Kidney glomerular epithelial cell (primary cell): ENCODE results near the gene RBL2.
"Not testable (repeated sequence)": the region's sequence is repeated elsewhere in the genome, so short reads cannot be mapped to it uniquely, and the experiment has no call there.

Experiments
- DNase-seq: peaks from one replicate; lab custom pipeline; 2025; lab: John Stamatoyannopoulos, UW

The RBL2 gene

GRCh38 chr16:53504665-53505064, 70.4 kb downstream of the RBL2 start:
- DNase-seq, result no peak

GRCh38 chr16:53506254-53506653, 72.0 kb downstream of the RBL2 start:
- no peak for DNase-seq

GRCh38 chr16:53507464-53508179, 73.4 kb downstream of the RBL2 start:
- DNase-seq, result no peak

GRCh38 chr16:53509906-53510703, 75.8 kb downstream of the RBL2 start:
- DNase-seq, result peak; percentile 49

- DNase-seq, result no peak
These were observed 76.4 kb downstream of the RBL2 start for GRCh38 chr16:53510704-53511070.

GRCh38 chr16:53511084-53511402, 76.8 kb downstream of the RBL2 start:
- no peak for DNase-seq

GRCh38 chr16:53511403-53512280, 77.4 kb downstream of the RBL2 start:
- no peak for DNase-seq

GRCh38 chr16:53512795-53513194, 78.5 kb downstream of the RBL2 start:
- not testable (repeated sequence) for DNase-seq

- no peak for DNase-seq
These were observed 81.0 kb downstream of the RBL2 start for GRCh38 chr16:53515259-53515658.

- no peak for DNase-seq
These were observed 81.5 kb downstream of the RBL2 start for GRCh38 chr16:53515811-53516210.

GRCh38 chr16:53517851-53518250, 83.6 kb downstream of the RBL2 start:
- DNase-seq, result no peak

- no peak for DNase-seq
These were observed 84.5 kb downstream of the RBL2 start for GRCh38 chr16:53518550-53519416.

- DNase-seq, result no peak
These were observed 85.3 kb downstream of the RBL2 start for GRCh38 chr16:53519417-53520091.

GRCh38 chr16:53523126-53523804, 89.0 kb downstream of the RBL2 start:
- DNase-seq, result no peak

- DNase-seq, result no peak
These were observed 89.8 kb downstream of the RBL2 start for GRCh38 chr16:53523971-53524548.

- DNase-seq, result no peak
These were observed 94.5 kb downstream of the RBL2 start for GRCh38 chr16:53528797-53529196.

GRCh38 chr16:53529513-53529912, 95.2 kb downstream of the RBL2 start:
- no peak for DNase-seq

- DNase-seq, result no peak
These were observed 95.8 kb downstream of the RBL2 start for GRCh38 chr16:53530046-53530445.

- no peak for DNase-seq
These were observed 96.5 kb downstream of the RBL2 start for GRCh38 chr16:53530741-53531140.

GRCh38 chr16:53534206-53534605, 99.9 kb downstream of the RBL2 start:
- DNase-seq, result no peak
